HG02678 (cell line): Measurements from ENCODE around the gene GPR176.
"Not testable (repeated sequence)": the region's sequence is repeated elsewhere in the genome, so short reads cannot be mapped to it uniquely, and the experiment has no call there.

ENCODE experiments used
- ATAC-seq: cut with Tn5 transposase; IDR thresholded peaks from one replicate; pipeline ENCODE4 v1.9.1; 2021; ENCODE audit warnings: mild to moderate bottlenecking, moderate library complexity; ENCODE audit not compliant: unreplicated experiment

GPR176 gene

DNA sequence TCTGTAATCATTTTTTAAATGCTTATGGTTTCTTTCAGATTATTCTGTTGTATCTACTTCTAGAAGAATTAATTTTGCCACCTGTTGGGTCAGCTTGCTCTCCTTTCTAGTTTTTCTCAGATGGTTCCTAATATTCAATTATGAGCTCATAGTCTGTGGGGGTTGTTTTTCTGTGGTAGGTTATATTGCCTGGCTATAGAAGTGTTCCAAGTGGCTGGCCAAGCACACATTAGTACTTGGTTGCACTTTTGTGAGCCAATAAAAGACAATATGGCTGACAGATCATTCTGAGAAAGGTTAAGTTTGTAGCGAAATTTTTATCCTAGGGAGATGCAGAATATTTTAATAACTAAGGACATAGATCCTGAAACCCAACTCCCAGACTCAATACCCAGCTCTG is 105.6 kb downstream of the GPR176 start:
- no peak for ATAC-seq

- not testable (repeated sequence) for ATAC-seq
Measured at GRCh38 chr15:39812651-39813050, 107.4 kb downstream of the GPR176 start.

DNA sequence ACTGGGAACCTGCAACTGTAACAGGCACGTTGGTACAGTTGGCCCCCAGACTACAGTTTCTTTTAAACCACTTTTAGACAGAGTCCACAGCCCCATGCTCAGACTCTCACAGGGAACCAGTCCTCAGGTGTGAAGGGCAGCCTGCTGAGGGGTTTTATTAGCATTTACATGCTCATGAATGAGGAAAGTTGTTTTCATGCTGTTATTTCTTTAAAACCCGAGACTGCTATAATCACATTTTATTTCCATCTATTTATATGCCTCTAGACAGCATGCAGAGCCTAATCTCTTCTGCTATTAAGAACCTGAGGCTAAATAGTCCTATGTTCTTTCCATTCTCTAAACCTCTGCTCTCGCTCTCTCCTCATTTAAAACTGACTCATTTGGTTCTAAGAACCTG is 111.2 kb downstream of the GPR176 start:
- ATAC-seq = no peak

GRCh38 chr15:39807791-39808190 is 112.3 kb downstream of the GPR176 start:
- no peak for ATAC-seq

- no peak for ATAC-seq
Measured at GRCh38 chr15:39804026-39804425, 116.0 kb downstream of the GPR176 start.

- no peak for ATAC-seq
Measured at GRCh38 chr15:39803016-39803415, 117.0 kb downstream of the GPR176 start.

DNA sequence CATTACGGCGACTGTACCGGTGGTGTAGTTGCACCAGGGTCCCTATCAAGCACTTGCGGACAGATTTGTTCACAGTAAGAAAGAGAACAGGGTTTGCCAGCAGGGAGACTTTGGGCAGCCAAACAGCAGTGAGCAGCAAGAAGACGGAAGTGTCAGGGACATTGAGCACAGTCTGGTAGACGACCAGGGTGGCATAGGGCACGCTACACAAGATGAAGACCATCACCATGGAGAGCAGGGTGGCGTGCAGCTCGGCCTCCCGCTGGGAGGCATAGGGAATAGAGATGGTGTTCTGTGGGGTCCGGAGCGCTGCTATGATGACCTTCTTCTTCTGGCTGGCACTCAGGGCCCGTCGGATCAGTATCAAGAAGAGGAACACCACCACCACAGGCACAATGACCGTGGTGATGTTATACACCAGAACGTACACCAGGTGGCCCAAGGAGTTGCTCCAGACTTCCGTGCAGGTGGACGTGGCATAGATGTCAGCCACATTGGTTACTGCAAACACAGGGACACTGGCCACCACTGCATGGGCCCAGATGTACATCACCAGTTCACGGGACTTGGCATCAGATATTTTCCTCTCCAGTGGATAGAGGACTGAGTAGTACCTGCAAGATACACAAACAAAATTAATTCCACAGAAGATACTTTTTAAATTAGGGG is 118.3 kb downstream of the GPR176 start:
- ATAC-seq = no peak

- no peak for ATAC-seq
Measured at GRCh38 chr15:39799552-39800011, 120.5 kb downstream of the GPR176 start.

DNA sequence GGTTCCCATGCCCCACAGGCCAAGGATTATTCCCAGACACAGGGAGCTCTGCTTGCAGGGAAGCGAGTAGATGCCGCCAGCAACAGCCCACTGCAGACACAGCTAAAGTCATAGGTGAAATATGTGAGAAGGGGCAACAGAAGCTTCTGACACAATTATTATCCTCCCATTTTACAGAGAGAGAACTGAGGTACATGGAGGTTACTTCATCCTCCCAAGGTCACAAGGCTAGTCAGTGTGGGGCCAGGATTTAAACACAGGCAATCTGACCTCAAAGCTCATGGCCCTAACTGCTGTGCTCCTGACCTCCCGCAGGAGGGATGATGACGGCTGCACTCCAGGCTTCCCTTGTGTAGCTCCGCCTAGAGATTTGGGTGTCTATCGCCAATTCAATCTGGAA is 121.7 kb downstream of the GPR176 start:
- no peak for ATAC-seq

DNA sequence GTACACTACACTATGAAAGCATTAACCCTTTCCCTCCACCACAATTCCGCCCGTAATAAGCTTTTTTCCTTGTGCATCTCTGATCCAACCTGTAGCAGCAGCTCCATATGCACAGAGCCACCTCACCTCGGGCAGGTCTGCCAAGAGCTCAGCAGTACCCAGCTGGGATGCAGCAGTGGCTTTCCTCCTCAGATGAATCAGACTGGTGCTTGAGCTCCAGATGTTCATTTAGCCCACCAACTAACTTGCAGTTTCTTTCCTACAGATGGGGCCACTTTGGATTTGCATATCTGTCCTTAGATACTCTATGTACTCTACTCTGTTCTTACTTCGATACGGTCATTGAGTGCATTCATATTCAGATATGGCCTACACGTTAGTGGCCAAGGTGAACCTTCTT is 122.7 kb downstream of the GPR176 start:
- no peak for ATAC-seq

GRCh38 chr15:39796601-39797000 is 123.5 kb downstream of the GPR176 start:
- no peak for ATAC-seq

GRCh38 chr15:39795486-39795885 is 124.6 kb downstream of the GPR176 start:
- no peak for ATAC-seq

GRCh38 chr15:39794954-39795353 is 125.1 kb downstream of the GPR176 start:
- no peak for ATAC-seq

DNA sequence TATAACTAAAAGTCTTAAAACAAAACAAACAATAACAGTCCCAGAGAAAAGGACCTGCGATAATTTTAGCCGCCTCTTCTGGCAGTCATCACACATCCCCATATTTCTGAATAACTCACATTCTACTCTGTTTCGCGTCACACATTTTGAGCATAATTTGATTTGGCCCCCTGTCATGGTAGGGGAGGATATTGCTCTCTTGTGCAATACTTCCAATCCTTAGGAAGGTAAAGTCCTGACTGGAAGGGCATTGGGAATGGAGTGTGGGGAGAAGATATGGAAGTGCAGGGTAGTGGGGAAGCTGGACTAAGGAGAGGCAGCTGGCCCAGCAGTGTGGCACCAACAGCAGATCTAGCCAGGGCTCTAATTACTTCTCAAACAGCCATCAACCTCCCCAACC is 126.1 kb downstream of the GPR176 start:
- no peak for ATAC-seq

GRCh38 chr15:39792844-39793335 is 127.2 kb downstream of the GPR176 start:
- ATAC-seq = no peak

DNA sequence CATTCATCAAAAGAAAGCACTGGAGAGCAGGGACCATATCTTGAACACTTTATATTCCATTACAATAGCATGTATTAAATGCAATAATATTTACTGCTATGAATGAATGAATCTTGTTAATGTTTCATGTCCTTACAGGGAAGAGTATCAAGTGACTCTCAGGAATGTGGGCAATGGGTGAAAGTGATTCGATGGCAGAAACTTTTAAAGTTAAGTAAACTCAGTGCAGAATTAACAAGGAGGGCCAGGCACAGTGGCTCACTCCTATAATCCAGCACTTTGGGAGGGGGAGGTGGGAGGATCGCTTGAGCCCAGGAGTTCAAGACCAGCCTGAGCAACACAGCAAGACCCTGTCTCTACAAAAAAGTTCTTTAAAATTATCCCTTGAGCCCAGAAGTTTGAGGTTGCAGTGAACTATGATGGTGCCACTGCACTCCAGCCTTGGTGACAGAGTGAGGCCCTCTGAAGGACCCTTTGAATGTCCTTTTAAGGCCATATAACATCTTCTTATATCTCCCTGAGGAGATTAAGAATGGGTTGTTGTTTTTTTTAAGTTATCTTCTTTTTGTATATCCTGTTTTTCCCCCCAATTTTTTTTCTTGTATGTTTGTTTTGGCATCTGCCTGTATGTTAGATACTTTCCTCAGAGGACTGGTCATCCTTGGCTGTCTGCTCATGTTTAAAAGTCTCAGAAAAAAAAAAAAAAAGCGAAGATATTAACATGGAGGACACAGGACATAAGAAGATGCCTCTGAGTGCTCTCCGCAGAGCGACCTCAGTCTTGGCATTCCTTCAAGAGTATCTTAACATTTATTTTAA is 127.8 kb downstream of the GPR176 start:
- no peak for ATAC-seq

GRCh38 chr15:39789736-39790135 is 130.3 kb downstream of the GPR176 start:
- no peak for ATAC-seq

DNA sequence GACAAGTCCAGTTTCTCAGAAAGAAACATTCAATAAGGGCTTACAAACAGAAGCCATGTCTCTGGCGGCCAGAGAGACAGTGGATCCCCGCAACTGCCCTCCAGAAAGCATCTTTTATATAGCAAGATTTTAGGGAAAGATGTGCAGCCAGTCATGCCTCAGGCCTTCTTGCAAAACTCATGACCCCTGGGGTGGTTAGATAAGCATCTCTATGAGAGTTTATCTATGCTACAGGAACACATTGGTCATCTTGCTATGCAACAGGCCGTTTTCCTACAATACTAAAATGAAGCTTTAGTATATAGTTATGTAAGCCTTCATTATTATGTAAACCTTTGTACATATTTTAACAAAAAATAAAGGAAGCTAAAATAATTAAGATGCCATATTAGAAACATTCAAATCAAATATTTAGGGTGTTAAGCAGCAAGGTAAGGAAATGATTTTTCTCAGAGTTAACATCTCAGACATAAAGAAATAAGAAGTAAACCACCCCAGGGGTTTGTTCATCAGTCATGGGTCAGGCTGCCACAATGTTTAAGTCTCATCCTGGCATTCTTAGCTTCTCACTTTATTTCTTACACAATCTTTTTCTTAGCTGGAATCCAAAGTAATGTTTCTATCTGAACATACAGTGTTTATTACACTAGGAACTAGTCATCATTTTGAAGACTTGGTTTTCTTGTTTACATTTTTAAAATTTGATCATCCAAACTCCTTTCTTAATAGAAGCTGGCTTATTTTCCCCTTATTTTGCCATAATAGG is 131.1 kb downstream of the GPR176 start:
- ATAC-seq = no peak

GRCh38 chr15:39788108-39788507 is 132.0 kb downstream of the GPR176 start:
- no peak for ATAC-seq

DNA sequence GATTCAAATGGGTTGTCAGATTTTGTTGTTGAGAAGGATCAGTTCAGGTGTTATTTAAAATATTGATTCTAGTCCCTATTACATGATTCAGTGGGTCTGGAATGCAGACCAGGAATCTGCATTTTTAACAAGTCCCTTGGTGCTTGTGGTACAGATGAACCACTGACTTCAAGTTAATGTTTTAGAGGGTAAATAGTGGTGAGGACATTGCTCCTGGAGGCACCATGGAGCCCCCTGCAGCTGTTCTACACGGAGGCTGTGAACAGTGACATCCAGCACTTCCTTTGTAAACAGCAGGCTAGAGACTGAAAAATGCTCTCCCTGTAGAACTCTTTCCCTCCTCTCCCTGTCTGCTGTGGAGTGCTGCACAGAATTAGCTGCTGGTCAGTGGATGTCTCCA is 132.6 kb downstream of the GPR176 start:
- no peak for ATAC-seq

- ATAC-seq = no peak
Measured at GRCh38 chr15:39786447-39787056, 133.5 kb downstream of the GPR176 start.
